Heart right ventricle (tissue), 16 donors: ENCODE data around the gene FSTL3. TPM values are rescaled to one million over a fixed set of nuclear protein-coding genes. Genes with fewer than 3 reads are reported as not detected.
A peak's percentile ranks its signal among the peaks of the same experiment; 100 is the strongest.

Experiments used
- ATAC-seq, 8 donors: fragments of 200-7000 bp; cut with Tn5 transposase; one replicate each; pipeline ENCODE4 v1.9.1; 2020; ENCODE audit warnings: mild to moderate bottlenecking in 8 of 8, moderate library complexity in 8 of 8, moderate number of reproducible peaks in 1 of 8
- DNase-seq, 2 donors: peaks; one replicate each; pipeline ENCODE4 v3.0.0-alpha.2; 2020
- H3K27ac ChIP-seq, 10 donors: fragments of 200-600 bp; sonication (generic) in 2 of 10; one replicate each; pipeline versions ENCODE4 v1.5.0 to v1.8.0; 2020 to 2022; ENCODE audit warnings: mild to moderate bottlenecking in 3 of 10
- H3K27me3 ChIP-seq, 7 donors: fragments of 200-600 bp; one replicate each; pipeline ENCODE4 v1.8.0; 2021 to 2022; ENCODE audit warnings: mild to moderate bottlenecking in 2 of 7
- H3K36me3 ChIP-seq, 9 donors: fragments of 200-600 bp; sonication (generic) in 1 of 9; one replicate each; pipeline versions ENCODE4 v1.5.0 to v1.8.0; 2020 to 2022; ENCODE audit warnings: mild to moderate bottlenecking in 2 of 9
- H3K4me1 ChIP-seq, 9 donors: fragments of 200-600 bp; sonication (generic) in 1 of 9; one replicate each; pipeline versions ENCODE4 v1.5.0 to v1.8.0; 2020 to 2022; ENCODE audit warnings: mild to moderate bottlenecking in 4 of 9
- H3K4me3 ChIP-seq, 10 donors: fragments of 200-600 bp; sonication (generic) in 2 of 10; one replicate each; pipeline versions ENCODE4 v1.5.0 to v1.8.0; 2020 to 2022; ENCODE audit warnings: mild to moderate bottlenecking in 7 of 10, moderate library complexity in 2 of 10
- H3K9me3 ChIP-seq, 11 donors: fragments of 200-600 bp in 10 of 11; sonication (generic) in 2 of 11; one replicate each; pipeline versions ENCODE4 v1.5.0 to v1.8.0; 2013 to 2022; ENCODE audit warnings: mild to moderate bottlenecking in 2 of 11, control low read depth in 1 of 11, moderate library complexity in 1 of 11
- WGBS, 2 donors: extraction: QIAGEN DNeasy Blood & Tissue Kit; methylation state at CpG; one replicate each; pipeline ENCODE4 v1.1.7; 2013; ENCODE audit warnings: inconsistent platforms in 1 of 2; 5-methylcytosine and 5-hydroxymethylcytosine counted together
- intact Hi-C, 10 donors: fragments of 100-400 bp; cut with DNase I; formaldehyde crosslinking; loops; one replicate each; pipeline versions ENCODE4 v1.11.1 to v1.14.2; 2022
- polyA plus RNA-seq, 2 donors: library from polyadenylated mRNA; stranded (reverse); fragments of 200-250 nt; gene quantifications; one replicate each; pipeline ENCODE4 v1.2.3, GENCODE V29; 2013
- total RNA-seq, 10 donors: library from RNA; stranded (reverse); fragmentation: NEBNext Ultra II Directional in 3 of 10; extraction: Animal tissue kit (Norgen Biotek cat#: 25700) in 3 of 10; gene quantifications; one replicate each; pipeline versions ENCODE4 v1.2.1 to v1.2.4, GENCODE V29; 2021 to 2023
- TF ChIP-seq, protein P1 (sequence below), 9 donors: fragments of 200-600 bp; sonication (generic) in 2 of 9; IDR thresholded peaks; one replicate each; pipeline versions ENCODE4 v1.5.0 to v1.8.0; 2021 to 2022; ENCODE audit warnings: antibody characterized with exemption in 9 of 9, mild to moderate bottlenecking in 5 of 9, moderate library complexity in 1 of 9
- donor health status: Arrhythmogenic right ventricular cardiomyopathy.
- donor health status: ischemic (EF 13 %, LVEDD 7.1; RV severe dilation, severe dysfunction).
- donor health status: healthy with polysubstance abuse.
- donor health status: DM: no; HTN: yes; CAD: no.
- donor health status: DM: no; HTN: no; CAD: no.
- donor health status: ischemic (EF 25% LVEDD 6.9; RV normal size, moderate dysfunction).
- donor health status: ischemic (EF 25% LVEDD 5.7; RV mildly dilated, moderate dysfunction).
- donor health status: healthy.
- donor health status: DM: yes; HTN: yes; CAD: no.
- donor health status: Ischemic cardiomyopathy.
- donor health status: ischemic (EF 35%, LVEDD 5.7; RV mildly dilated, moderate dysfunction).
- donor health status: nonischemic (EF 11% LVEDD 7.7; RV severe dilation, severe dysfunction).
- donor health status: DM: yes; HTN: yes; CAD: no.
- donor health status: PGD.
- donor health status: ischemic (EF 29% LVEDD 5.4; RV normal size, mild dysfunction).
- donor health status: nonischemic (EF 23%, LVEDD 6.1; RV moderate dilation, normal function).

FSTL3 gene
- total and polyA plus RNA-seq, 12 donors: 33.4 to 279 (median 84.7) TPM

GRCh38 chr19:639253-640160 is 36.7 kb upstream of the FSTL3 start, which contains the start of gene FGF22:
Gene FGF22 (plus strand): TSS chr19:639879. CDS start chr19:639926, 47 bp downstream.
- Histone ChIP-seq H3K36me3 (peaks cover 0 to 2% (median 0%) of the 10 kb centered on the region in 9 donors), H3K4me3 (peak within 1 kb of the TSS in 9 of 10 donors; percentile 27 to 56 (median 48)), H3K4me1 (peaks cover 4 to 15% (median 10%) of the 10 kb centered on the region in 9 donors), H3K9me3 (no peaks in the 10 kb centered on the region), H3K27me3 (peaks cover 0 to 16% (median 0%) of the 10 kb centered on the region in 7 donors), H3K27ac (peak within 1 kb of the TSS in 3 of 10 donors; percentile 4 to 31 (median 23))
- WGBS, 2 donors: 5% methylated on average over 104 to 106 of the region's 109 CpGs
- intact Hi-C loops: loop anchor here in 1 of 10 donors (10.0 kb wide), 1 partner anchor 105 kb away; the partner anchor contains the start of gene CDC34
- DNase-seq: peak; percentile 92 to 96
- ATAC-seq: peak; percentile 80 to 94 (median 92)
- TF ChIP-seq, protein P1, sequence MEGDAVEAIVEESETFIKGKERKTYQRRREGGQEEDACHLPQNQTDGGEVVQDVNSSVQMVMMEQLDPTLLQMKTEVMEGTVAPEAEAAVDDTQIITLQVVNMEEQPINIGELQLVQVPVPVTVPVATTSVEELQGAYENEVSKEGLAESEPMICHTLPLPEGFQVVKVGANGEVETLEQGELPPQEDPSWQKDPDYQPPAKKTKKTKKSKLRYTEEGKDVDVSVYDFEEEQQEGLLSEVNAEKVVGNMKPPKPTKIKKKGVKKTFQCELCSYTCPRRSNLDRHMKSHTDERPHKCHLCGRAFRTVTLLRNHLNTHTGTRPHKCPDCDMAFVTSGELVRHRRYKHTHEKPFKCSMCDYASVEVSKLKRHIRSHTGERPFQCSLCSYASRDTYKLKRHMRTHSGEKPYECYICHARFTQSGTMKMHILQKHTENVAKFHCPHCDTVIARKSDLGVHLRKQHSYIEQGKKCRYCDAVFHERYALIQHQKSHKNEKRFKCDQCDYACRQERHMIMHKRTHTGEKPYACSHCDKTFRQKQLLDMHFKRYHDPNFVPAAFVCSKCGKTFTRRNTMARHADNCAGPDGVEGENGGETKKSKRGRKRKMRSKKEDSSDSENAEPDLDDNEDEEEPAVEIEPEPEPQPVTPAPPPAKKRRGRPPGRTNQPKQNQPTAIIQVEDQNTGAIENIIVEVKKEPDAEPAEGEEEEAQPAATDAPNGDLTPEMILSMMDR (IDR thresholded peaks at IDR 0.05): peak in 1 of 9 donors; percentile 6

DNA sequence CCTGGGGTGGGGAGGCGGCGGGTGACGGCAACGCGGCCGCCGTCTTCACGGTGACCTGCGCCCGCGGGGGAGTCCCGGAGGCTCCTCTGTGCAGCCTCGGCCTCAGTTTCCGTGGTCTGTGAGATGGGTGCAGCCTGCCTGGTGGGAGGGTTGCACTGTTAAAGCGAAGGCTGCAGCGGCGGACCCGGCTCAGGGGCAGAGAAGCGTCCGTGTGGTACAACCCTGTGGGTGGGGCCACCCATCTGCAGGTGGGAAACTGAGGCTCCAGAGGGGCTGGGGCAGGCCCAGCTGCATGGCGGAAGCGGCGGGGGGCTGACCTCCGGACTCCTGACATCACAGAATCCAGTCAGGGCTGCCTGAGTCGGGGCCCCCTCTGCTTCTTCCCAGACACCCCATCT is 36.0 kb upstream of the FSTL3 start:
- WGBS, 2 donors: 48 to 63% methylated on average over 19 to 25 of the region's 25 CpGs
- Histone ChIP-seq H3K4me3 (peak overlapping the region in 8 of 10 donors; percentile 27 to 56 (median 46)), H3K4me1 (peaks cover 4 to 12% (median 10%) of the 10 kb centered on the region in 9 donors), H3K36me3 (peaks cover 0 to 8% (median 0%) of the 10 kb centered on the region in 9 donors), H3K27ac (peak overlapping the region in 2 of 10 donors; percentile 4 to 23), H3K9me3 (no peaks in the 10 kb centered on the region), H3K27me3 (peaks cover 0 to 16% (median 0%) of the 10 kb centered on the region in 7 donors)
- intact Hi-C loops: no loop called here
- DNase-seq (no peak), ATAC-seq (no peak)
- TF ChIP-seq, protein P1 (IDR thresholded peaks at IDR 0.05): no peak

GRCh38 chr19:640606-641189 is 35.5 kb upstream of the FSTL3 start:
- DNase-seq (no peak), ATAC-seq (no peak)
- Histone ChIP-seq H3K36me3 (peaks cover 0 to 12% (median 0%) of the 10 kb centered on the region in 9 donors), H3K27ac (no peak overlapping the region), H3K4me3 (no peak overlapping the region), H3K9me3 (no peaks in the 10 kb centered on the region), H3K4me1 (peaks cover 4 to 12% (median 10%) of the 10 kb centered on the region in 9 donors), H3K27me3 (peaks cover 0 to 16% (median 0%) of the 10 kb centered on the region in 7 donors)
- intact Hi-C loops: no loop called here
- WGBS, 2 donors: 92 to 95% methylated on average over 30 to 31 of the region's 31 CpGs
- TF ChIP-seq, protein P1 (IDR thresholded peaks at IDR 0.05): no peak

DNA sequence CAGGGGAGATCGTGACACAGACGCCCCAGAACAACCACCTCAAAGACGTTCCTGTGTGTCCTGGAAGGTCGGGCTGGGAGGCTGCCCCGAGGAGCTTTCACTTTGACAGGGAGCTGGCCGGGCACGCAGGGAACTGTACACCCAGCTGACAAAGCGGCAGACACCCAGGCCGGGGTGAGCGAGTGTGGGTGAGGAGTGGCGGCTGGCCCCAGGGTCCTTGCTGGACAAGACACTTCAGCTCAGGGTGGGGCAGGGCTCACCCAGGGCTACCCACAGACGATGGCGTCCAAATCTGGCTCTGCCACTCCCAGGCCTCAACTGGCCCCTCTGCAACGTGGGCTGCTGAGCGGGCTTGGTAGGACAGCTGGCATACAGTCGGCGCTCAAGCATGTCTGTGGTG is 34.5 kb upstream of the FSTL3 start:
- no peak for DNase-seq
- H3K4me3 ChIP-seq: no peak overlapping the region
- intact Hi-C loops: no loop called here
- ATAC-seq: no peak
- no peak overlapping the region for H3K27ac ChIP-seq
- peaks cover 0 to 16% (median 0%) of the 10 kb centered on the region in 7 donors for H3K27me3 ChIP-seq
- 86 to 90% methylated on average over 17 of the region's 17 CpGs for WGBS, 2 donors
- TF ChIP-seq, protein P1 (IDR thresholded peaks at IDR 0.05): no peak
- peaks cover 0 to 21% (median 1%) of the 10 kb centered on the region in 9 donors for H3K36me3 ChIP-seq
- no peaks in the 10 kb centered on the region for H3K9me3 ChIP-seq
- peaks cover 4 to 12% (median 10%) of the 10 kb centered on the region in 9 donors for H3K4me1 ChIP-seq
